ENCODE results near the gene ST7. TPM values are rescaled to one million over a fixed set of nuclear protein-coding genes. Genes with fewer than 3 reads are reported as not detected.

Gene ST7
- total and polyA plus RNA-seq, 2 of the 13 experiments (the other 11 are each of a cell fraction or from before 2014, with no cell fraction given), result 17.3 to 23.5 TPM

DNA sequence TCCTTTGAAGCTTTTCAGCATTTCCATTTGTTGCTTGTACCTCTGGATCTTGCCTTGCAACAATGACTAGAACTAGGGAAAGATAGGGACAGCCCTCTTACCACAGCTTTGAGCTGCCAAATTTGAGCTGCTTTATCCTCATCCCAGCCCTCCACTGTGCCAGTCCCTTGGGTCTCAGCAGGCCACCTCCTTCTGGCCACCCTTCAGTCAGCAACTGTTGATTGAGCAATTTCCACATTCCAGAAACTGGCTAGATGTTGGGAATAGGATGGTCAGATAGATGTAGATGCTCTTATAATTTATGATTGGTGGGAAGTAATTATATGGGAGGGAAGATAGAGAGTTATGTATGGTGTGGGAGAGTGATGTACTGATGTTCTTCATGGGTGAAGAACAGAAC is 100.1 kb downstream of the ST7 start (continued):
- TF ChIP-seq, protein P1, sequence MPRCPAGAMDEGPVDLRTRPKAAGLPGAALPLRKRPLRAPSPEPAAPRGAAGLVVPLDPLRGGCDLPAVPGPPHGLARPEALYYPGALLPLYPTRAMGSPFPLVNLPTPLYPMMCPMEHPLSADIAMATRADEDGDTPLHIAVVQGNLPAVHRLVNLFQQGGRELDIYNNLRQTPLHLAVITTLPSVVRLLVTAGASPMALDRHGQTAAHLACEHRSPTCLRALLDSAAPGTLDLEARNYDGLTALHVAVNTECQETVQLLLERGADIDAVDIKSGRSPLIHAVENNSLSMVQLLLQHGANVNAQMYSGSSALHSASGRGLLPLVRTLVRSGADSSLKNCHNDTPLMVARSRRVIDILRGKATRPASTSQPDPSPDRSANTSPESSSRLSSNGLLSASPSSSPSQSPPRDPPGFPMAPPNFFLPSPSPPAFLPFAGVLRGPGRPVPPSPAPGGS (CRISPR knock-in tag; IDR thresholded peaks at IDR 0.05), result no peak
- TF ChIP-seq, protein P2, sequence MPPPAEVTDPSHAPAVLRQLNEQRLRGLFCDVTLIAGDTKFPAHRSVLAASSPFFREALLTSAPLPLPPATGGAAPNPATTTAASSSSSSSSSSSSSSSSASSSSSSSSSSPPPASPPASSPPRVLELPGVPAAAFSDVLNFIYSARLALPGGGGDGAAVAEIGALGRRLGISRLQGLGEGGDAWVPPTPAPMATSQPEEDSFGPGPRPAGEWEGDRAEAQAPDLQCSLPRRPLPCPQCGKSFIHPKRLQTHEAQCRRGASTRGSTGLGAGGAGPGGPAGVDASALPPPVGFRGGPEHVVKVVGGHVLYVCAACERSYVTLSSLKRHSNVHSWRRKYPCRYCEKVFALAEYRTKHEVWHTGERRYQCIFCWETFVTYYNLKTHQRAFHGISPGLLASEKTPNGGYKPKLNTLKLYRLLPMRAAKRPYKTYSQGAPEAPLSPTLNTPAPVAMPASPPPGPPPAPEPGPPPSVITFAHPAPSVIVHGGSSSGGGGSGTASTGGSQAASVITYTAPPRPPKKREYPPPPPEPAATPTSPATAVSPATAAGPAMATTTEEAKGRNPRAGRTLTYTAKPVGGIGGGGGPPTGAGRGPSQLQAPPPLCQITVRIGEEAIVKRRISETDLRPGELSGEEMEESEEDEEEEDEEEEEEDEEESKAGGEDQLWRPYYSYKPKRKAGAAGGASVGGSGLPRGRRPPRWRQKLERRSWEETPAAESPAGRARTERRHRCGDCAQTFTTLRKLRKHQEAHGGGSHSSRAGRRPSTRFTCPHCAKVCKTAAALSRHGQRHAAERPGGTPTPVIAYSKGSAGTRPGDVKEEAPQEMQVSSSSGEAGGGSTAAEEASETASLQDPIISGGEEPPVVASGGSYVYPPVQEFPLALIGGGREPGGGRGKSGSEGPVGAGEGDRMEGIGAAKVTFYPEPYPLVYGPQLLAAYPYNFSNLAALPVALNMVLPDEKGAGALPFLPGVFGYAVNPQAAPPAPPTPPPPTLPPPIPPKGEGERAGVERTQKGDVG (CRISPR knock-in tag; IDR thresholded peaks at IDR 0.05; ENCODE audit: borderline replicate concordance), result no peak
- TF ChIP-seq ZNF331 (CRISPR knock-in tag; IDR thresholded peaks at IDR 0.05), result no peak
- TF ChIP-seq CERS6 (CRISPR knock-in tag; IDR thresholded peaks at IDR 0.05), result no peak
- no peak for TF ChIP-seq NFRKB (IDR thresholded peaks at IDR 0.05)
- no peak for TF ChIP-seq ZSCAN25 (CRISPR knock-in tag; IDR thresholded peaks at IDR 0.05)
- no peak for TF ChIP-seq ZSCAN22 (CRISPR knock-in tag; IDR thresholded peaks at IDR 0.05)
- TF ChIP-seq ETV6 (CRISPR knock-in tag; conservative IDR thresholded peaks at IDR 0.05), result no peak
- no peak for TF ChIP-seq HINFP (CRISPR knock-in tag; IDR thresholded peaks at IDR 0.05; ENCODE audit: low read depth)
